ENCODE data around the gene ARRDC5.

DNA sequence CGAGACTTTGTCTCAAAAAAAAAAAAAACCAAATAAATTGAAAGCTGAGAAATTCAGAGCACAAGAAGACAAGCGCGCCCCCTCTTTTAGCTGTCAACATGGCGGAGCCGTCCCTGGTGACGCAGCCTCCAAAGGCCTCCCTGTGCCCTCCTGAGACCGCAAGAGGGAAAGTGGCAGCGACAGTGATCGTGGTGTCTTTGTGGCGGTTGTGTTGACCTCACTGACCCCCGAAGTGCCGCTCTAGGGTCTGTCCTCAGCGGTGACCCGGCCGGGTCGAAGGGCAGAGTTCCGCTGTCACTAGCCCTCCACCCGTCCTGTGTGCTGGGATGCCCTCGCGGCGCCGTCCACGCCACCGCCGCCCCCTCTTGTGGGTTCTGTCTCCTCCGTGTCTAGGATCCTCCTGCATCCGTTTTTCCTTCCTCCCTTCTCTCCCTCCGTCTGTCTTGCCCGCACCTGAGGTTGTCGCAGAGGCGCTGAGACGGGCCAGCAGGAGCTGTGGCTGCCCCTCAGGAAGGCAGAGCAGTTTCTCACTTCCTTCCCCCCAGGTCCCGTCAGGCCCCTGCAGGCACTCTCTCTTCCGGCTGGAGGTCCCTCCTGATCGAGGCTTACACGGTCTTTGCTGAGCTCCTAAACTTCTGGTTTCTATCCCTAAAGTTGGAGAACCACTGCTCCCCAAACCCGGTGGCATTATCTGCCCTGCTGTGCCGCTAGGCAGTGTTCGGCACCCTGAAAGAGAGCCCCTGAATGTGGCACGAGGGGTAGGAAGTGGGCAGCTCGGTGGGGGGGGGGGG, 13.8 kb upstream of the ARRDC5 start:
- no peak for TF ChIP-seq CTCF (IDR thresholded peaks at IDR 0.05; ENCODE audit: low read depth, low read length, poor library complexity, severe bottlenecking)
- no peak for TF ChIP-seq EZH2phosphoT487 (IDR thresholded peaks at IDR 0.05; ENCODE audit: borderline replicate concordance, low read length)

Measured in DOHH2 (cell line).